H9 (cell line): ENCODE measurements around the gene ADCY1. TPM values are rescaled to one million over a fixed set of nuclear protein-coding genes. Genes with fewer than 3 reads are reported as not detected.

ENCODE experiments used
- DNase-seq: peaks from one replicate; pipeline ENCODE4 v3.0.0-alpha.2; 2017
- H2AFZ ChIP-seq: one replicate; pipeline ENCODE4 v1.6.1; 2013; ENCODE audit warnings: mild to moderate bottlenecking, low read length, control low read depth, moderate library complexity
- H2AK5ac ChIP-seq: 2 replicates; pipeline ENCODE4 v1.6.1; 2013; ENCODE audit warnings: low read length, control low read depth, mixed read lengths; ENCODE audit not compliant: insufficient read length
- H2BK120ac ChIP-seq: one replicate; pipeline ENCODE4 v1.6.1; 2013; ENCODE audit warnings: low read depth, mild to moderate bottlenecking, low read length, control low read depth, inconsistent platforms; ENCODE audit not compliant: poor library complexity, severe bottlenecking
- H2BK12ac ChIP-seq: 2 replicates; pipeline ENCODE4 v1.6.1; 2013; ENCODE audit warnings: low read length, control low read depth, mixed read lengths, low read depth; ENCODE audit not compliant: insufficient read length
- H2BK15ac ChIP-seq: 2 replicates; pipeline ENCODE4 v1.6.1; 2013; ENCODE audit warnings: low read depth, low read length, control low read depth
- H2BK20ac ChIP-seq: one replicate; pipeline ENCODE4 v1.6.1; 2013; ENCODE audit warnings: low read depth, mild to moderate bottlenecking, low read length, control low read depth, inconsistent platforms; ENCODE audit not compliant: poor library complexity, severe bottlenecking
- H2BK5ac ChIP-seq: 2 replicates; pipeline ENCODE4 v1.6.1; 2013; ENCODE audit warnings: low read length, control low read depth, mixed read lengths; ENCODE audit not compliant: insufficient read length
- H3K14ac ChIP-seq: 2 replicates; pipeline ENCODE4 v1.6.1; 2013; ENCODE audit warnings: low read length, control low read depth; ENCODE audit not compliant: insufficient read depth
- H3K18ac ChIP-seq: 2 replicates; pipeline ENCODE4 v1.6.1; 2013; ENCODE audit warnings: low read depth, mild to moderate bottlenecking, mixed read lengths, low read length, control low read depth; ENCODE audit not compliant: insufficient read length
- H3K23ac ChIP-seq: 2 replicates; pipeline ENCODE4 v1.6.1; 2013; ENCODE audit warnings: low read length, control low read depth, mixed read lengths, low read depth; ENCODE audit not compliant: insufficient read length
- H3K23me2 ChIP-seq: 2 replicates; pipeline ENCODE4 v1.6.1; 2013; ENCODE audit warnings: low read depth, mild to moderate bottlenecking, mixed read lengths, low read length, control low read depth; ENCODE audit not compliant: insufficient read length, poor library complexity, severe bottlenecking
- H3K27ac ChIP-seq: 2 replicates; pipeline ENCODE4 v1.5.1; 2013; ENCODE audit warnings: low read length, control low read depth, mixed read lengths, low read depth; ENCODE audit not compliant: insufficient read length
- H3K27me3 ChIP-seq: 2 replicates; pipeline ENCODE4 v1.6.1; 2013; ENCODE audit warnings: low read length, control low read depth, inconsistent platforms; ENCODE audit not compliant: insufficient read depth
- H3K4ac ChIP-seq: 2 replicates; pipeline ENCODE4 v1.6.1; 2013; ENCODE audit warnings: low read depth, mild to moderate bottlenecking, control low read depth, inconsistent platforms, low read length, moderate library complexity
- H3K4me1 ChIP-seq: 2 replicates; pipeline ENCODE4 v1.6.1; 2013; ENCODE audit warnings: low read length, control low read depth, inconsistent platforms; ENCODE audit not compliant: insufficient read depth
- H3K4me2 ChIP-seq: 2 replicates; pipeline ENCODE4 v1.6.1; 2013; ENCODE audit warnings: low read length, control low read depth, mixed read lengths; ENCODE audit not compliant: insufficient read length, insufficient read depth
- H3K56ac ChIP-seq: 2 replicates; pipeline ENCODE4 v1.6.1; 2013; ENCODE audit warnings: low read depth, mild to moderate bottlenecking, mixed read lengths, low read length, control low read depth; ENCODE audit not compliant: insufficient read length
- H3K79me1 ChIP-seq: 2 replicates; pipeline ENCODE4 v1.6.1; 2013; ENCODE audit warnings: low read depth, mild to moderate bottlenecking, moderate library complexity, low read length, control low read depth, inconsistent platforms; ENCODE audit not compliant: insufficient read depth, poor library complexity, severe bottlenecking
- H3K79me2 ChIP-seq: 2 replicates; pipeline ENCODE4 v1.6.1; 2013; ENCODE audit warnings: low read length, control low read depth, inconsistent platforms; ENCODE audit not compliant: insufficient read depth
- H3K9ac ChIP-seq: 2 replicates; pipeline ENCODE4 v1.6.1; 2013; ENCODE audit warnings: low read length, control low read depth, mixed read lengths; ENCODE audit not compliant: insufficient read length; ENCODE audit errors: extremely low read depth
- H3K9me3 ChIP-seq: one replicate; pipeline ENCODE4 v1.6.1; 2013; ENCODE audit warnings: low read depth, low read length, inconsistent platforms; ENCODE audit not compliant: control insufficient read depth
- H3T11ph ChIP-seq: one replicate; pipeline ENCODE4 v1.6.1; 2013; ENCODE audit warnings: mild to moderate bottlenecking, low read length, control low read depth, inconsistent platforms
- H4K20me1 ChIP-seq: one replicate; pipeline ENCODE4 v1.6.1; 2013; ENCODE audit not compliant: control insufficient read depth, insufficient read length, insufficient read depth
- H4K5ac ChIP-seq: 2 replicates; pipeline ENCODE4 v1.6.1; 2013; ENCODE audit warnings: low read depth, mild to moderate bottlenecking, mixed read lengths, low read length, control low read depth; ENCODE audit not compliant: insufficient read length
- H4K8ac ChIP-seq: replicated peaks from 2 replicates; pipeline ENCODE4 v1.6.1; 2013; ENCODE audit warnings: low read length, control low read depth, mixed read lengths, low read depth; ENCODE audit not compliant: insufficient read length
- H4K91ac ChIP-seq: 2 replicates; pipeline ENCODE4 v1.6.1; 2013; ENCODE audit warnings: low read depth, mild to moderate bottlenecking, moderate library complexity, mixed read lengths, low read length, control low read depth; ENCODE audit not compliant: insufficient read length
- H3K27ac Mint-ChIP-seq, 3 experiments: 2 replicates in 2 of 3; 3 replicates in 1 of 3; pipeline ENCODE4 v1.8.0; 2020 to 2021; ENCODE audit warnings: mixed read lengths in 3 of 3, mild to moderate bottlenecking in 1 of 3, moderate library complexity in 1 of 3
- H3K27me3 Mint-ChIP-seq: 2 replicates; pipeline ENCODE4 v1.8.0; 2021; ENCODE audit warnings: low read depth, mild to moderate bottlenecking, moderate library complexity, mixed read lengths
- H3K36me3 Mint-ChIP-seq, 3 experiments: 2 replicates in 2 of 3; 3 replicates in 1 of 3; pipeline ENCODE4 v1.8.0; 2020 to 2021; ENCODE audit warnings: low read depth in 3 of 3, mixed read lengths in 3 of 3; ENCODE audit not compliant: insufficient read depth in 1 of 3
- H3K4me1 Mint-ChIP-seq, 2 experiments: 2 replicates each; pipeline ENCODE4 v1.8.0; 2020; ENCODE audit warnings: mixed read lengths in 2 of 2
- H3K4me3 Mint-ChIP-seq, 2 experiments: 2 replicates in 1 of 2; 3 replicates in 1 of 2; pipeline ENCODE4 v1.8.0; 2020 to 2021; ENCODE audit warnings: mild to moderate bottlenecking in 2 of 2, mixed read lengths in 2 of 2, moderate library complexity in 1 of 2
- H3K9me3 Mint-ChIP-seq, 2 experiments: 2 replicates in 1 of 2; 3 replicates in 1 of 2; pipeline ENCODE4 v1.8.0; 2020; ENCODE audit warnings: mild to moderate bottlenecking in 2 of 2, mixed read lengths in 2 of 2, moderate library complexity in 1 of 2
- WGBS: extraction: QIAGEN DNeasy Blood & Tissue Kit; methylation state at CpG from one replicate; pipeline ENCODE4 v1.1.7; 2013; ENCODE audit warnings: missing lambda C conversion rate, low lambda C conversion rate, mixed read lengths; ENCODE audit not compliant: insufficient read length; ENCODE audit errors: extremely low coverage; 5-methylcytosine and 5-hydroxymethylcytosine counted together
- total RNA-seq: library from RNA; stranded (reverse); gene quantifications from 2 replicates; pipeline ENCODE4 v1.2.1, GENCODE V29; 2021
- TF ChIP-seq, protein P1 (sequence below): fragments of 200-600 bp; sonication (generic); conservative IDR thresholded peaks from 3 replicates; pipeline ENCODE4 v1.8.0; 2021; ENCODE audit warnings: antibody characterized with exemption, mild to moderate bottlenecking

ADCY1 gene
- total RNA-seq, 1 experiment from 2014 or later, result 21.6 TPM

DNA sequence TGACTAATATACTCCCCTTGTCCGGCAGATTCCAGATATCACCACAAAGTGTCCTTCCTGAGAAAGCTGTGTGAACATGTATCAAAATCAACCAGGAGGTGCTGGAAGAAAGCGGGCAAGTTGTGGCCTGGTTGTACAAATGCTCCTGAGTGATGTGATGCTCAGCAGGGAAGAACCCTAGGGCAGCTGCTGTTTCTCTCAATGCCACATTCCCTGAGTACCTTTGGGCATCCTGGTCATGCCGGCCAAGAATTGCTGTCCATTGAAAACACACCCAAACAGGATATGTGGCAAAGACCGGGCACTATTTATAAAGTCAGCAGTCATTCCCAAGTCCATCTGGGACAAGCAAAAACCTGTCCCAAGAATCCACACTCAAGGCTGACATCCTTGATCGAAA lies 7.8 kb upstream of the ADCY1 start:
- Histone ChIP-seq H3K4me1 (peaks cover 15% of the 10 kb centered on the region; the same call in 1 of the 2 replicates), H2BK12ac (no peak overlapping the region), H3K4ac (no peak overlapping the region), H3K9me3 (no peaks in the 10 kb centered on the region), H3K27me3 (no peaks in the 10 kb centered on the region), H4K8ac (no peak overlapping the region), H3K23ac (no peak overlapping the region), H2BK20ac (no peak overlapping the region), H3K4me2 (no peak overlapping the region), H3K18ac (no peak overlapping the region), H2AK5ac (no peak overlapping the region), H3K79me1 (no peaks in the 10 kb centered on the region), H2BK5ac (no peak overlapping the region), H4K20me1 (no peaks in the 10 kb centered on the region), H4K5ac (no peak overlapping the region), H3T11ph (no peak overlapping the region), H2BK120ac (no peak overlapping the region), H2AFZ (no peak overlapping the region), H3K27ac (no peak overlapping the region), H3K79me2 (no peaks in the 10 kb centered on the region), H4K91ac (no peak overlapping the region), H2BK15ac (no peak overlapping the region), H3K9ac (no peak overlapping the region), H3K56ac (no peak overlapping the region), H3K14ac (no peak overlapping the region), H3K23me2 (no peaks in the 10 kb centered on the region)
- Mint-ChIP-seq H3K27ac (no peak overlapping the region), H3K27me3 (peaks cover 6% of the 10 kb centered on the region), H3K4me3 (no peak overlapping the region), H3K9me3 (0 out of 5 replicates have a peak, but pooled peaks cover 0 to under 1% of the 10 kb centered on the region in 2 experiments), H3K4me1 (peaks cover 44 to 45% of the 10 kb centered on the region in 2 experiments), H3K36me3 (no peaks in the 10 kb centered on the region; a peak in 1 of 7 replicates)
- DNase-seq, result no peak
- no CpG with 5 or more reads among the region's 5 CpGs for WGBS
- TF ChIP-seq, protein P1, sequence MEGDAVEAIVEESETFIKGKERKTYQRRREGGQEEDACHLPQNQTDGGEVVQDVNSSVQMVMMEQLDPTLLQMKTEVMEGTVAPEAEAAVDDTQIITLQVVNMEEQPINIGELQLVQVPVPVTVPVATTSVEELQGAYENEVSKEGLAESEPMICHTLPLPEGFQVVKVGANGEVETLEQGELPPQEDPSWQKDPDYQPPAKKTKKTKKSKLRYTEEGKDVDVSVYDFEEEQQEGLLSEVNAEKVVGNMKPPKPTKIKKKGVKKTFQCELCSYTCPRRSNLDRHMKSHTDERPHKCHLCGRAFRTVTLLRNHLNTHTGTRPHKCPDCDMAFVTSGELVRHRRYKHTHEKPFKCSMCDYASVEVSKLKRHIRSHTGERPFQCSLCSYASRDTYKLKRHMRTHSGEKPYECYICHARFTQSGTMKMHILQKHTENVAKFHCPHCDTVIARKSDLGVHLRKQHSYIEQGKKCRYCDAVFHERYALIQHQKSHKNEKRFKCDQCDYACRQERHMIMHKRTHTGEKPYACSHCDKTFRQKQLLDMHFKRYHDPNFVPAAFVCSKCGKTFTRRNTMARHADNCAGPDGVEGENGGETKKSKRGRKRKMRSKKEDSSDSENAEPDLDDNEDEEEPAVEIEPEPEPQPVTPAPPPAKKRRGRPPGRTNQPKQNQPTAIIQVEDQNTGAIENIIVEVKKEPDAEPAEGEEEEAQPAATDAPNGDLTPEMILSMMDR, result no peak
